Cardiac fibroblast (primary cell): Measurements from ENCODE around the gene WWC1.
A peak's percentile ranks its signal among the peaks of the same experiment; 100 is the strongest.

Experiments used
- DNase-seq, 2 donors: peaks; one replicate each; pipeline versions ENCODE4 v3.0.0 to v3.0.0-alpha.2; 2010; ENCODE audit warnings: low read depth in 2 of 2
- H3K4me3 ChIP-seq, 2 donors: replicated peaks in 1 of 2; 1 replicate in 1 of 2; 2 replicates in 1 of 2; pipeline ENCODE4 v1.5.1; 2011; ENCODE audit warnings: low read depth in 2 of 2, low read length in 2 of 2, mild to moderate bottlenecking in 2 of 2, moderate library complexity in 1 of 2
- TF ChIP-seq, protein P1 (sequence below): IDR thresholded peaks from one replicate; pipeline ENCODE4 v1.5.1; 2011; ENCODE audit warnings: low read depth, mild to moderate bottlenecking, low read length, inconsistent platforms

Gene WWC1

DNA sequence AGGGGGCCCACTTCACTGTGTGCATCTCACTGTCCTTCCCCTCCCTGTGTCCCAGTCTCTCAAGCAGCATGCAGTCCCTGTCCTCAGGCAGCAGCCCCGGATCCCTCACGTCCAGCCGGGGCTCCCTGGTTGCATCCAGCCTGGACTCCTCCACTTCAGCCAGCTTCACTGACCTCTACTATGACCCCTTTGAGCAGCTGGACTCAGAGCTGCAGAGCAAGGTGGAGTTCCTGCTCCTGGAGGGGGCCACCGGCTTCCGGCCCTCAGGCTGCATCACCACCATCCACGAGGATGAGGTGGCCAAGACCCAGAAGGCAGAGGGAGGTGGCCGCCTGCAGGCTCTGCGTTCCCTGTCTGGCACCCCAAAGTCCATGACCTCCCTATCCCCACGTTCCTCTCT lies 132.0 kb downstream of the WWC1 start:
- TF ChIP-seq, protein P1, sequence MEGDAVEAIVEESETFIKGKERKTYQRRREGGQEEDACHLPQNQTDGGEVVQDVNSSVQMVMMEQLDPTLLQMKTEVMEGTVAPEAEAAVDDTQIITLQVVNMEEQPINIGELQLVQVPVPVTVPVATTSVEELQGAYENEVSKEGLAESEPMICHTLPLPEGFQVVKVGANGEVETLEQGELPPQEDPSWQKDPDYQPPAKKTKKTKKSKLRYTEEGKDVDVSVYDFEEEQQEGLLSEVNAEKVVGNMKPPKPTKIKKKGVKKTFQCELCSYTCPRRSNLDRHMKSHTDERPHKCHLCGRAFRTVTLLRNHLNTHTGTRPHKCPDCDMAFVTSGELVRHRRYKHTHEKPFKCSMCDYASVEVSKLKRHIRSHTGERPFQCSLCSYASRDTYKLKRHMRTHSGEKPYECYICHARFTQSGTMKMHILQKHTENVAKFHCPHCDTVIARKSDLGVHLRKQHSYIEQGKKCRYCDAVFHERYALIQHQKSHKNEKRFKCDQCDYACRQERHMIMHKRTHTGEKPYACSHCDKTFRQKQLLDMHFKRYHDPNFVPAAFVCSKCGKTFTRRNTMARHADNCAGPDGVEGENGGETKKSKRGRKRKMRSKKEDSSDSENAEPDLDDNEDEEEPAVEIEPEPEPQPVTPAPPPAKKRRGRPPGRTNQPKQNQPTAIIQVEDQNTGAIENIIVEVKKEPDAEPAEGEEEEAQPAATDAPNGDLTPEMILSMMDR, result no peak
- no peak overlapping the region for H3K4me3 ChIP-seq
- DNase-seq, result no peak

- TF ChIP-seq, protein P1, result no peak
- no peak overlapping the region for H3K4me3 ChIP-seq
- no peak for DNase-seq
Measured at GRCh38 chr5:168423971-168424370, 132.5 kb downstream of the WWC1 start.

DNA sequence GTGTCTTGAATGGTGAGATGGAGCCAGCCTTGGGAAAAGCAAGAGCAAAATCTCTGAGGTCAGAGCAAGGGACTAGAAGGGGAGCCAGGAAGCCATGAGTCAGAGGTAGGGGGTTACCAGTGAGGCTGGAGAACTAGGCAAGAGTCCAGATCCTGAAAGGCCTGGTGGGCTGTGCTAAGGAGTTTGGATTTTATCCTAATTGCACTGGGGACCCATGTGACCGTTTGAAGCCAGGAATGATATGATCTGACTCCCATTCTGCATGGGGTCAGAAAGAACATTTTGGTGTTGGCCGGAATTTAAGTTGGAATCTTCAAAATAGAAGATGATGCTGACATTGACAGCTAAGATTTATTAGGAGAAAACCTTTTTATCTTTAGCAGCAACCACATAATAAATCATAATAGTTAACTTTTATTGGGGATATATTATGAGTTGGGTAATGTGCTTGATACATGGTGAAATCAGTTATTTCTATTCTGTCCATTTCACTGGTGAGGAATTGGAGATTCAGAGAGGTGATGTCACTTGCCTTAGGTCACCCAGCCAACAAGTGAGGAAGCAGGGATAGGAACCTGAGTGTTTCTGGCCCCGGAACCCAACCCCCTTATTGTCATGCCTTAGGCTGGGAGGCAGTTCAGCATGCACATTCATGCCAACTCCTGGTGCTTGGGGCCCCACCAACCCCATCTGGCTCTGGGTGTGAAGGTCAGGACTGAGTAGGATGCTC lies 133.3 kb downstream of the WWC1 start:
- TF ChIP-seq, protein P1, result no peak
- DNase-seq, result peak; percentile 35 to 78
- H3K4me3 ChIP-seq, result no peak overlapping the region

- no peak for DNase-seq
- TF ChIP-seq, protein P1, result no peak
- H3K4me3 ChIP-seq, result no peak overlapping the region
Measured at GRCh38 chr5:168426007-168426863, 134.8 kb downstream of the WWC1 start.

GRCh38 chr5:168426864-168427172 lies 135.4 kb downstream of the WWC1 start:
- DNase-seq, result no peak
- TF ChIP-seq, protein P1, result no peak
- H3K4me3 ChIP-seq, result no peak overlapping the region

DNA sequence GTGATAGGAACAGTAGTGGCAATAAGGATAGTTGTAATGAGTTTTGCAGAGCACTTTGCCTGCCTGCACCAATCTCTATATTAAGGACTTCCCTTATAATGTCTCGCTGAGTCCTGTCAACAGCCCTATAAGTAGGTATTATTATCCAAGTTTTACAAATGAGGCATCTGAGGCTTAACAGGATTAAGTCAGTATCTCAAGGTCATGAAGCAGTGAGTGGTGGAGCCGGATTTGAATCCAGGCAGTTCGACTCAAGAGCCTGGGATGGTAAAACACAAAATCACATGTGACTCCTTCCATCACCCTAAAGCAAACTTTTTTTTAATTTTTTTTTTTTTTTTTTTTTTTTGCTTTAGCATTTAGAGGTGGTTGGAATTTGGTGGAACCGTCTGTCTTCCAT lies 135.8 kb downstream of the WWC1 start:
- DNase-seq, result no peak
- TF ChIP-seq, protein P1, result no peak
- no peak overlapping the region for H3K4me3 ChIP-seq
